GM12873 (cell line): ENCODE data around the gene SGK1.

Source experiments
- TF ChIP-seq, protein P1 (sequence below): IDR thresholded peaks from 2 replicates; pipeline ENCODE4 v1.5.1; 2012; ENCODE audit warnings: low read depth, mild to moderate bottlenecking, moderate library complexity, low read length, control low read depth; ENCODE audit not compliant: insufficient read depth; ENCODE audit errors: missing control alignments

SGK1 gene

DNA sequence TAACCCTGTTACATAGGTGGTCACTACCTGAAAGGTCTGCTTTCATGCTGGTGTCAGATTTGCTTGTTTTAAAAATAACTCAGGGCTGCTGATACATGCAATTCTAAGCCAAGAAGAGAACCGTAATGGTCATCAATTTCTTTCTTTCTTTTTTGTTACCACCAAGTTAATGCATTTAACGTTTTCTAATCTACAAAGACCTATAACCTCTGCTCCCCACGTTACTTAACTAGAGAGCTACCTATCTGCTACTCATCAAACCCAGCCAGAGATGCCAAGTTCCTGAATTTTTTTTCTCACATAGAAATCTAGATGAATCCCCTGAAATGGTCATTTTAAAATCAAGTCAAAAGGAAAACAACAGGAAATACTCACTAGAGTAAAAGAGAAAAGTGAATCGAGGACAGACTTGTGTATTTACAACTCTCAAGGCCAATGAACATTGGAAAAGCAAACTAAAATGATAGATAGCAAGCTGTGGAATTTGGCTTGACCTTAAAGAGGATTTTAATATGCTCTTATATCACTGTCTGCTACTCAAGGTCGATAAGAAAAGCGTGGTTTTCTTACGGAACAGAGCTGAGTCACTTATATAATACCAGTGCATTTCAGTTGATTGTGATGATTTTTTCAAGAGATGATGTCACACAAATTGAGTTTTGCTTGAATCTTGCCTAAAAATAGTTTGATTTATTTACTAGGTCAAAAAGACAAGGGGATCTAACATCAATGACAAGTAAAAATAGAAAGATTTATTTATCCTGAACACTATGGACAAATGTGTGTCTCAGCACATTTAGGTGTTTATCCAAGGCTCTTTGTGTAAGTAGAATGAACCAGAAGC lies 67.9 kb downstream of the SGK1 start:
- TF ChIP-seq, protein P1, sequence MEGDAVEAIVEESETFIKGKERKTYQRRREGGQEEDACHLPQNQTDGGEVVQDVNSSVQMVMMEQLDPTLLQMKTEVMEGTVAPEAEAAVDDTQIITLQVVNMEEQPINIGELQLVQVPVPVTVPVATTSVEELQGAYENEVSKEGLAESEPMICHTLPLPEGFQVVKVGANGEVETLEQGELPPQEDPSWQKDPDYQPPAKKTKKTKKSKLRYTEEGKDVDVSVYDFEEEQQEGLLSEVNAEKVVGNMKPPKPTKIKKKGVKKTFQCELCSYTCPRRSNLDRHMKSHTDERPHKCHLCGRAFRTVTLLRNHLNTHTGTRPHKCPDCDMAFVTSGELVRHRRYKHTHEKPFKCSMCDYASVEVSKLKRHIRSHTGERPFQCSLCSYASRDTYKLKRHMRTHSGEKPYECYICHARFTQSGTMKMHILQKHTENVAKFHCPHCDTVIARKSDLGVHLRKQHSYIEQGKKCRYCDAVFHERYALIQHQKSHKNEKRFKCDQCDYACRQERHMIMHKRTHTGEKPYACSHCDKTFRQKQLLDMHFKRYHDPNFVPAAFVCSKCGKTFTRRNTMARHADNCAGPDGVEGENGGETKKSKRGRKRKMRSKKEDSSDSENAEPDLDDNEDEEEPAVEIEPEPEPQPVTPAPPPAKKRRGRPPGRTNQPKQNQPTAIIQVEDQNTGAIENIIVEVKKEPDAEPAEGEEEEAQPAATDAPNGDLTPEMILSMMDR: no peak

- TF ChIP-seq, protein P1: no peak
These were observed 68.6 kb downstream of the SGK1 start for GRCh38 chr6:134249239-134249758.

GRCh38 chr6:134247844-134248580 lies 69.9 kb downstream of the SGK1 start:
- TF ChIP-seq, protein P1: no peak

DNA sequence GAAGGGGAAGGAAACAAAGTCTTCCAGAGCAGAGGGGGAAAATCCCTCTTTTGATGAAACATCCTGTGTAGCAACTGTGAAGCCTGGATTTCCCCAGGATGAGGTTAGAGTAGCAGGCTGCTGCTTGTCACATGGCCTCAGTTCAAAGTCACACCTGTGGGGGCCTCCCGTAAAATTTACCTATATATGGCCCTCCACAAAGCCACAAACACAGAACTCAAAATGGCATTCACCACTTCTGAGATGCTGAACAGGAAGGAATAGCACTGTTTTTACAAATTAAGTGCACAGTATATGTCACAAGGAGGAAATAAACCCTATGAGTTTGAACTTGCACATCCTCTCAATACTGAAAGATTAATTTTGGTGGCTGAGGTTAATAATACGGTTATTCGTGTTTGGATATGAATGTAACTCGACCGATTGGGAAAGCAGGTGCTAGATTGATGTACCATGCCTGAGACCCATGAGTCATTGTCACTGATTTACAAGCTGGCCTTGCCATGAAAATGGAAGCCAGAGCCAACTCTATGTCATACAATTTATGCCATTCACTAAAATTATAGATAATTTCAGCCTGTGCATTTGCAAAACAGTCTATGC lies 70.6 kb downstream of the SGK1 start:
- TF ChIP-seq, protein P1: no peak

GRCh38 chr6:134245706-134246105 lies 72.2 kb downstream of the SGK1 start:
- TF ChIP-seq, protein P1: no peak

GRCh38 chr6:134245041-134245440 lies 72.9 kb downstream of the SGK1 start:
- TF ChIP-seq, protein P1: no peak
